GM18867 (cell line): ENCODE data around the gene PDE4B.

Source experiments
- ATAC-seq: cut with Tn5 transposase; IDR thresholded peaks from one replicate; pipeline ENCODE4 v1.9.1; 2021; ENCODE audit warnings: mild to moderate bottlenecking, moderate library complexity; ENCODE audit not compliant: unreplicated experiment

The PDE4B gene

GRCh38 chr1:66274634-66275033, 481.9 kb downstream of the PDE4B start:
- peak; percentile 63 for ATAC-seq

- ATAC-seq: no peak
Observed at GRCh38 chr1:66275083-66275482, 482.4 kb downstream of the PDE4B start.

GRCh38 chr1:66275601-66276023, 482.9 kb downstream of the PDE4B start:
- no peak for ATAC-seq

GRCh38 chr1:66276218-66276617, 483.5 kb downstream of the PDE4B start:
- ATAC-seq: peak; percentile 80

- ATAC-seq: peak; percentile 25
Observed at GRCh38 chr1:66278260-66279021, 485.7 kb downstream of the PDE4B start.

GRCh38 chr1:66281808-66282207, 489.1 kb downstream of the PDE4B start:
- ATAC-seq: no peak

GRCh38 chr1:66282343-66282852, 489.7 kb downstream of the PDE4B start:
- peak; percentile 81 for ATAC-seq

GRCh38 chr1:66282891-66283621, 490.4 kb downstream of the PDE4B start:
- ATAC-seq: no peak

GRCh38 chr1:66283622-66284041, 490.9 kb downstream of the PDE4B start:
- peak; percentile 63 for ATAC-seq

- no peak for ATAC-seq
Observed at GRCh38 chr1:66284746-66285145, 492.1 kb downstream of the PDE4B start.

GRCh38 chr1:66285618-66286270, 493.0 kb downstream of the PDE4B start:
- ATAC-seq: no peak

GRCh38 chr1:66286307-66286706, 493.6 kb downstream of the PDE4B start:
- ATAC-seq: no peak

- no peak for ATAC-seq
Observed at GRCh38 chr1:66288048-66288447, 495.4 kb downstream of the PDE4B start.

GRCh38 chr1:66290761-66291530, 498.3 kb downstream of the PDE4B start:
- no peak for ATAC-seq

- no peak for ATAC-seq
Observed at GRCh38 chr1:66291531-66291864, 498.8 kb downstream of the PDE4B start.

GRCh38 chr1:66292305-66292704, 499.6 kb downstream of the PDE4B start:
- no peak for ATAC-seq

GRCh38 chr1:66292944-66293343, 500.2 kb downstream of the PDE4B start:
- no peak for ATAC-seq

GRCh38 chr1:66294707-66295370, 502.1 kb downstream of the PDE4B start:
- no peak for ATAC-seq

GRCh38 chr1:66295803-66296202, 503.1 kb downstream of the PDE4B start:
- no peak for ATAC-seq

GRCh38 chr1:66296370-66296769, 503.7 kb downstream of the PDE4B start:
- ATAC-seq: no peak
